ENCODE measurements around the gene EML1.

DNA sequence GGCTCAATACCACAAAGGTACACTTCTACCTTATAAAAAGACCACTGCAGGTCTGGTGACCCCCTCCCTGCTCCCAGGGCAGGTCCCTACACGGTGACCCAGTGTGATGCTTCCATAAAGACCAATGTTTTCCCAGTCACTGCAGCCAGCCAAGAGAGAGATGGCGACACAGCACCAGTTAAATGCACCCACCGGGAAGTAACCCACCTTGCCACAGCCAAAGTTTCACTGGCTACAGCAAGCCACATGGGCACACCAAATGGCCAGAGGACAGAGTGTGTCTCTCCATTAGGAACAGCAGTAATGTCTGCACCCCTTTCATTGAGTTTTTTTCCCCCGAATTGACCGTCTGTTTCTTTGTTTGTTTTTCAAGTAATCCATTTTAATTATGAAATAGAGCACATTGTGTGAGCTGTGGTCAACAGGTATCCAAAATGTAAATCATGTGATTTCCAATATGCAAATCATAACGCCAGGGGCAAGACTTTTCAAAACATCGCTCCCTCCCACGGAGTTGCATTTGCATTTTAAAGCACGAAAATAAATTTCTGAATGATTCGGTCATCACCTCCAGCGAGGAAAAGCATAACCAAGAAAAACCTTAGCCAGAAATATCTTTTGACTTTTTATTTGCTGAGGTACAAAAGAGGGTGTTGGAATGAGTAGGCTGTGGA is 48.9 kb upstream of the EML1 start:
- TF ChIP-seq, protein P1, sequence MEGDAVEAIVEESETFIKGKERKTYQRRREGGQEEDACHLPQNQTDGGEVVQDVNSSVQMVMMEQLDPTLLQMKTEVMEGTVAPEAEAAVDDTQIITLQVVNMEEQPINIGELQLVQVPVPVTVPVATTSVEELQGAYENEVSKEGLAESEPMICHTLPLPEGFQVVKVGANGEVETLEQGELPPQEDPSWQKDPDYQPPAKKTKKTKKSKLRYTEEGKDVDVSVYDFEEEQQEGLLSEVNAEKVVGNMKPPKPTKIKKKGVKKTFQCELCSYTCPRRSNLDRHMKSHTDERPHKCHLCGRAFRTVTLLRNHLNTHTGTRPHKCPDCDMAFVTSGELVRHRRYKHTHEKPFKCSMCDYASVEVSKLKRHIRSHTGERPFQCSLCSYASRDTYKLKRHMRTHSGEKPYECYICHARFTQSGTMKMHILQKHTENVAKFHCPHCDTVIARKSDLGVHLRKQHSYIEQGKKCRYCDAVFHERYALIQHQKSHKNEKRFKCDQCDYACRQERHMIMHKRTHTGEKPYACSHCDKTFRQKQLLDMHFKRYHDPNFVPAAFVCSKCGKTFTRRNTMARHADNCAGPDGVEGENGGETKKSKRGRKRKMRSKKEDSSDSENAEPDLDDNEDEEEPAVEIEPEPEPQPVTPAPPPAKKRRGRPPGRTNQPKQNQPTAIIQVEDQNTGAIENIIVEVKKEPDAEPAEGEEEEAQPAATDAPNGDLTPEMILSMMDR (IDR thresholded peaks at IDR 0.05): no peak
- no peak for TF ChIP-seq ZFX (IDR thresholded peaks at IDR 0.05; ENCODE audit: borderline replicate concordance)

All from 22Rv1 (cell line).